Activated CD8-positive, alpha-beta T cell treated with anti-CD3 and anti-CD28 coated beads for 36 hours (primary cell): ENCODE results near the gene RSBN1L. TPM values are rescaled to one million over a fixed set of nuclear protein-coding genes. Genes with fewer than 3 reads are reported as not detected.
A peak's percentile ranks its signal among the peaks of the same experiment; 100 is the strongest.

ENCODE experiments used
- ATAC-seq: fragments of 200-7000 bp; cut with Tn5 transposase; one replicate; pipeline ENCODE4 v1.10.0; 2021; ENCODE audit warnings: mild to moderate bottlenecking, moderate library complexity
- CTCF ChIA-PET: fragments of 350-600 bp; sonication (Branson Sonifier 250); formaldehyde crosslinking; loops from one replicate; lab custom pipeline; 2021; ENCODE audit warnings: antibody characterized with exemption; lab: Charles Lee
- POLR2A ChIA-PET: fragments of 350-600 bp; sonication (Branson Sonifier 250); formaldehyde crosslinking; loops from one replicate; lab custom pipeline; 2021; ENCODE audit warnings: antibody characterized with exemption; lab: Charles Lee
- DNase-seq: peaks from one replicate; pipeline ENCODE4 v3.0.0-alpha.2; 2020
- H3K27ac Mint-ChIP-seq: one replicate; pipeline ENCODE4 v1.8.0; 2021; ENCODE audit warnings: mild to moderate bottlenecking, mixed read lengths
- H3K27me3 Mint-ChIP-seq: one replicate; pipeline ENCODE4 v1.8.0; 2021; ENCODE audit warnings: mixed read lengths
- H3K36me3 Mint-ChIP-seq: one replicate; pipeline ENCODE4 v1.8.0; 2021; ENCODE audit warnings: low read depth, mixed read lengths
- H3K4me1 Mint-ChIP-seq: one replicate; pipeline ENCODE4 v1.8.0; 2021; ENCODE audit warnings: low read depth, mixed read lengths
- H3K4me3 Mint-ChIP-seq: one replicate; pipeline ENCODE4 v1.8.0; 2021; ENCODE audit warnings: mild to moderate bottlenecking, moderate library complexity, mixed read lengths
- H3K9me3 Mint-ChIP-seq: one replicate; pipeline ENCODE4 v1.8.0; 2021; ENCODE audit warnings: mixed read lengths
- intact Hi-C: fragments of 100-400 bp; cut with micrococcal nuclease; formaldehyde crosslinking; loops from one replicate; pipeline ENCODE4 v1.10.0; 2022
- total RNA-seq, 2 experiments: library from RNA; stranded (reverse); gene quantifications; one replicate each; pipeline ENCODE4 v1.2.3, GENCODE V29; 2021
- TF ChIP-seq, protein P1 (sequence below): fragments of 200-600 bp; IDR thresholded peaks from one replicate; pipeline ENCODE4 v1.8.0; 2022; ENCODE audit warnings: antibody characterized with exemption, mild to moderate bottlenecking

The RSBN1L gene
- total RNA-seq, 2 experiments from 2014 or later, result 16.5 to 21.9 TPM

DNA sequence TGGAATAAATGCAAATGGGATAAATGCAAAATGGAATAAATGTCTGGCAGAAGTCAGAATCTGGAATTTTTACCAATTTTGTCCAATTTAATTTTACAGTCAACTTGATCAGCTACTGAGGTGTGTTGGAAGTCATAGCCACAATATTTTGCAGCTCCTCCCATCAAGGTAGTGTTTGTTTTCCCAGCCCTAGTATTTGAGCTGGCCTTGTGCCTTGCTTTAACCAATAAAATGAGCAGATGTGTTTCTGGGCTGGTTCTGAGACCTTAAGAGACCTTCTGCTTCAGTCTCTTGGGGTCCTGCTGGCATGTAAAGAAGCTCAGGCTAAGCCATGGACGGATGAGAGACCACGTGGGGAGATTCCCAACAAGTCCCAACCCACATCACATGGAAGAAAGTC lies 42.7 kb upstream of the RSBN1L start:
- Mint-ChIP-seq H3K9me3 (no peaks in the 10 kb centered on the region), H3K4me1 (no peaks in the 10 kb centered on the region), H3K27ac (no peak overlapping the region), H3K4me3 (no peak overlapping the region), H3K36me3 (no peaks in the 10 kb centered on the region), H3K27me3 (no peaks in the 10 kb centered on the region)
- ATAC-seq (no peak), DNase-seq (no peak)
- intact Hi-C loops, result loop anchor here (10.0 kb wide), 1 partner anchor 381 kb away; no protein-coding TSS in a partner anchor
- ChIA-PET POLR2A (no interaction called here), CTCF (interaction anchor here (0.6 to 14.1 kb wide), 6 partner anchors 101 to 367 kb away, joined by 3 to 176 read pairs (median 14); no protein-coding TSS in a partner anchor)
- TF ChIP-seq, protein P1, sequence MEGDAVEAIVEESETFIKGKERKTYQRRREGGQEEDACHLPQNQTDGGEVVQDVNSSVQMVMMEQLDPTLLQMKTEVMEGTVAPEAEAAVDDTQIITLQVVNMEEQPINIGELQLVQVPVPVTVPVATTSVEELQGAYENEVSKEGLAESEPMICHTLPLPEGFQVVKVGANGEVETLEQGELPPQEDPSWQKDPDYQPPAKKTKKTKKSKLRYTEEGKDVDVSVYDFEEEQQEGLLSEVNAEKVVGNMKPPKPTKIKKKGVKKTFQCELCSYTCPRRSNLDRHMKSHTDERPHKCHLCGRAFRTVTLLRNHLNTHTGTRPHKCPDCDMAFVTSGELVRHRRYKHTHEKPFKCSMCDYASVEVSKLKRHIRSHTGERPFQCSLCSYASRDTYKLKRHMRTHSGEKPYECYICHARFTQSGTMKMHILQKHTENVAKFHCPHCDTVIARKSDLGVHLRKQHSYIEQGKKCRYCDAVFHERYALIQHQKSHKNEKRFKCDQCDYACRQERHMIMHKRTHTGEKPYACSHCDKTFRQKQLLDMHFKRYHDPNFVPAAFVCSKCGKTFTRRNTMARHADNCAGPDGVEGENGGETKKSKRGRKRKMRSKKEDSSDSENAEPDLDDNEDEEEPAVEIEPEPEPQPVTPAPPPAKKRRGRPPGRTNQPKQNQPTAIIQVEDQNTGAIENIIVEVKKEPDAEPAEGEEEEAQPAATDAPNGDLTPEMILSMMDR, result no peak

DNA sequence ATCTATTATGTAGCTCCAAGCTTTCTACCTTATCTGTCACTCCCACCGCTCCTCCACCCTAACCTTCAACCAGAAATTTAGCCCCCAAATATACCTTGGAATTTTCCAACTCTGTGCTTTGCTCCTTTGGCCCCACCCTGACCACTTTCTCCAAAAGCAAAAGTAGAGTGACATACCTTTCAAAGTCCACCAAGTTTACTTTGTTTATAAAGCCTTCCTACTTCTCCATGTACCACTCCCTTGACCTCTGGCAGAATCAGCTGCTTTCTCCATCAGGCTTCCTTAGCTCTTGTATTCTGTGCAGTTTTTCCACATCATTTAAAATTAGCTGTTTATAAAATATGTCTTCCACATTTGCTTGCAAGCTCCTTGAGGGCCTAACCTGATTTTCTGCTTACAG lies 40.9 kb upstream of the RSBN1L start:
- Mint-ChIP-seq H3K27me3 (no peaks in the 10 kb centered on the region), H3K36me3 (no peaks in the 10 kb centered on the region), H3K9me3 (no peaks in the 10 kb centered on the region), H3K4me3 (no peak overlapping the region), H3K4me1 (no peaks in the 10 kb centered on the region), H3K27ac (no peak overlapping the region)
- ChIA-PET CTCF (interaction anchor here (0.9 to 14.1 kb wide), 3 partner anchors 99 to 384 kb away, joined by 4 to 176 read pairs (median 96); no protein-coding TSS in a partner anchor), POLR2A (no interaction called here)
- DNase-seq (no peak), ATAC-seq (no peak)
- intact Hi-C loops, result loop anchor here (10.0 kb wide), 1 partner anchor 379 kb away; no protein-coding TSS in a partner anchor
- TF ChIP-seq, protein P1, result no peak

DNA sequence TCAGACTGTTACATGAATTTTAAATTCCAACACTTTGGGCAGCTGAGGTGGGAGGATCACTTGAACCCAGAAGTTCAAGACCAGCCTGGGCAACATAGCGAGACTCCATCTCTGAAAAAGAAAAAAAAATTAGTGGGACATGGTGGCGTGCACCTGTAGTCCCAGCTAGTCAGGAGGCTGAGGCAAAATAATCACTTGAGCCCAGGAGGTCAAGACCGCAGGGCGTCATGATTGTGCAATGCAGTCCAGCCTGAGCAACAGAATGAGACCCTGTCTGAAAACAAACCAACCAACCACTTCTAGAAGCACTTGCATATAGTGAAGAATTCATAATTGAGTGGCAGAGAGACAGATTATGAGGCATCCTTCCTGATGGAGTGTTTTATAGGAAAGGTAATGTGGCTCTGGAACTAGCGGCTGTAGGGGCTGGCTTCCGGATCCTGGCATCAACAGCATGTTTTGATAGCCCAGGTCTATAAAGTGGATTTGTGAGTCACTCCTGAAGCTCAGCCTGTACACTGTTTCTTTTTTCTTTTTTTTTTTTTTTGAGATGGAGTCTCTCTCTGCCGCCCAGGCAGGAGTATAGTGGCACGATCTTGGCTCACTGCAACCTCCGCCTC lies 40.3 kb upstream of the RSBN1L start:
- ChIA-PET POLR2A (no interaction called here), CTCF (interaction anchor here (0.9 to 14.1 kb wide), 5 partner anchors 98 to 385 kb away, joined by 4 to 176 read pairs (median 38); no protein-coding TSS in a partner anchor)
- no peaks in the 10 kb centered on the region for H3K4me1 Mint-ChIP-seq
- ATAC-seq (no peak), DNase-seq (no peak)
- H3K27me3 Mint-ChIP-seq, result no peaks in the 10 kb centered on the region
- intact Hi-C loops, result loop anchor here (2.0 to 10.0 kb wide), 2 partner anchors 103 to 379 kb away; no protein-coding TSS in a partner anchor
- H3K9me3 Mint-ChIP-seq, result no peaks in the 10 kb centered on the region
- TF ChIP-seq, protein P1, result no peak
- no peak overlapping the region for H3K27ac Mint-ChIP-seq
- no peaks in the 10 kb centered on the region for H3K36me3 Mint-ChIP-seq
- no peak overlapping the region for H3K4me3 Mint-ChIP-seq

DNA sequence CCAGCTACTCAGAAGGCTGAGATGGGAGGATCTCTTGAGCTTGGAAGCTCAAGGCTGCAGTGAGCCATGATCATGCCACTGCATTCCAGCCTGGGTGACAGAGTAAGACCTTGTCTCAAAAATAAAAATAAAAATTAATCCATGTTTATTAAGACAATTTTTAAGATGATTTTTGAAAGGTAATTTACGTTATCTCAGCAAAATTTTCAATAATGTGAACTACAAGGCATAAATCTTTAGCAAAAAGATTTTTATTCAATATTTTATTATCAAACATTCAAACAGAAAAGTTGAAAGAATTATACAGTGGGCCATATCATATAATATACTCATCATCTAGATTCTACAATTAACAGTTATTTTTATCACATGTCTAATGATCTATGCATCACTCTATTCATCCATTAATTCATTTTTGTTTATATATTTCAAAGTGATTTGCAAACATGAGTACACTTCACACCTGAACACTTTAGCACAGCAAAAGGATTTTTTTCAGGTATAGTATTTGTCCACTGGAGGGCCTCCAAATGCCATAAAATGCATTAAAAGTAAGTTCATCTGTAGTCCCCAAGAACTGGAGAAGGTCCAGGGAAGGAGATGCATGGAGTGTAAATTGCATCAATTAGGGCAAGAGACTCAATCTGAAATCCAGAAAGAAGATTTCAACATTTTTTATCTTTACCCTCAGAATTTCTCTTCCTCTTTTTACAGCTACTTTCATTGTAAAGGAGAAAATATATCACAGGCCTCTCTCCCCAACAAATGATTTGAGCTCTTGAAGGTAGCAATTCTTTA lies 38.6 kb upstream of the RSBN1L start:
- TF ChIP-seq, protein P1, result peak; percentile 82
- Mint-ChIP-seq H3K4me1 (no peaks in the 10 kb centered on the region), H3K27ac (no peak overlapping the region), H3K9me3 (no peaks in the 10 kb centered on the region), H3K27me3 (no peaks in the 10 kb centered on the region), H3K36me3 (no peaks in the 10 kb centered on the region), H3K4me3 (no peak overlapping the region)
- ChIA-PET POLR2A (no interaction called here), CTCF (interaction anchor here (0.7 to 14.1 kb wide), 34 partner anchors 9 to 383 kb away, joined by 3 to 176 read pairs (median 4); partner anchors contain the start of gene RSBN1L)
- peak; percentile 60 for ATAC-seq
- no peak for DNase-seq
- intact Hi-C loops, result loop anchor here (2.0 to 10.0 kb wide), 2 partner anchors 101 to 377 kb away; no protein-coding TSS in a partner anchor
